PFSK-1 (cell line): ENCODE measurements around the gene FAM118A.

ENCODE experiments used
- FOXP2 ChIP-seq: optimal IDR thresholded peaks from 2 replicates; pipeline ENCODE3; 2011; ENCODE audit warnings: borderline replicate concordance, control low read depth, inconsistent platforms; ENCODE audit not compliant: insufficient read depth; ENCODE audit errors: extremely low read length, extremely low read depth
- POLR2AphosphoS5 ChIP-seq: IDR thresholded peaks from 2 replicates; pipeline ENCODE4 v1.6.1; 2012; ENCODE audit warnings: low read depth, mild to moderate bottlenecking, control low read depth, low read length, moderate library complexity
- SIN3A ChIP-seq: IDR thresholded peaks from 2 replicates; pipeline ENCODE4 v1.6.1; 2012; ENCODE audit warnings: mild to moderate bottlenecking, low read length, moderate library complexity, borderline replicate concordance; ENCODE audit not compliant: insufficient read depth
- TAF1 ChIP-seq: IDR thresholded peaks from 2 replicates; pipeline ENCODE4 v1.6.1; 2012; ENCODE audit warnings: low read length, control low read depth, borderline replicate concordance; ENCODE audit not compliant: insufficient read depth
- TF ChIP-seq, protein P1 (sequence below), 2 experiments: IDR thresholded peaks; 2 replicates each; pipeline versions ENCODE4 v1.6.1 to v1.8.0; 2011 to 2012; ENCODE audit warnings: low read depth in 2 of 2, low read length in 2 of 2, control low read depth in 1 of 2, inconsistent platforms in 1 of 2, mild to moderate bottlenecking in 1 of 2, moderate library complexity in 1 of 2; ENCODE audit not compliant: insufficient read depth in 1 of 2

- TF ChIP-seq, protein P1, sequence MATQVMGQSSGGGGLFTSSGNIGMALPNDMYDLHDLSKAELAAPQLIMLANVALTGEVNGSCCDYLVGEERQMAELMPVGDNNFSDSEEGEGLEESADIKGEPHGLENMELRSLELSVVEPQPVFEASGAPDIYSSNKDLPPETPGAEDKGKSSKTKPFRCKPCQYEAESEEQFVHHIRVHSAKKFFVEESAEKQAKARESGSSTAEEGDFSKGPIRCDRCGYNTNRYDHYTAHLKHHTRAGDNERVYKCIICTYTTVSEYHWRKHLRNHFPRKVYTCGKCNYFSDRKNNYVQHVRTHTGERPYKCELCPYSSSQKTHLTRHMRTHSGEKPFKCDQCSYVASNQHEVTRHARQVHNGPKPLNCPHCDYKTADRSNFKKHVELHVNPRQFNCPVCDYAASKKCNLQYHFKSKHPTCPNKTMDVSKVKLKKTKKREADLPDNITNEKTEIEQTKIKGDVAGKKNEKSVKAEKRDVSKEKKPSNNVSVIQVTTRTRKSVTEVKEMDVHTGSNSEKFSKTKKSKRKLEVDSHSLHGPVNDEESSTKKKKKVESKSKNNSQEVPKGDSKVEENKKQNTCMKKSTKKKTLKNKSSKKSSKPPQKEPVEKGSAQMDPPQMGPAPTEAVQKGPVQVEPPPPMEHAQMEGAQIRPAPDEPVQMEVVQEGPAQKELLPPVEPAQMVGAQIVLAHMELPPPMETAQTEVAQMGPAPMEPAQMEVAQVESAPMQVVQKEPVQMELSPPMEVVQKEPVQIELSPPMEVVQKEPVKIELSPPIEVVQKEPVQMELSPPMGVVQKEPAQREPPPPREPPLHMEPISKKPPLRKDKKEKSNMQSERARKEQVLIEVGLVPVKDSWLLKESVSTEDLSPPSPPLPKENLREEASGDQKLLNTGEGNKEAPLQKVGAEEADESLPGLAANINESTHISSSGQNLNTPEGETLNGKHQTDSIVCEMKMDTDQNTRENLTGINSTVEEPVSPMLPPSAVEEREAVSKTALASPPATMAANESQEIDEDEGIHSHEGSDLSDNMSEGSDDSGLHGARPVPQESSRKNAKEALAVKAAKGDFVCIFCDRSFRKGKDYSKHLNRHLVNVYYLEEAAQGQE (IDR thresholded peaks at IDR 0.05; ENCODE audit: insufficient read depth in 1 of 2, low read depth in 2 of 2, low read length in 2 of 2) = no peak
- TF ChIP-seq POLR2AphosphoS5 (no peak), SIN3A (no peak), TAF1 (no peak), FOXP2 (peak; percentile 82)
These were observed 40.5 kb upstream of the FAM118A start for GRCh38 chr22:45268958-45269844.
